Esophagus squamous epithelium (tissue), 5 donors: ENCODE data around the gene SRPRA. TPM values are rescaled to one million over a fixed set of nuclear protein-coding genes. Genes with fewer than 3 reads are reported as not detected.
"Not testable (repeated sequence)": the region's sequence is repeated elsewhere in the genome, so short reads cannot be mapped to it uniquely, and the experiment has no call there.

Source experiments
- DNase-seq: peaks from one replicate; lab custom pipeline; 2025; lab: John Stamatoyannopoulos, UW
- H3K27ac ChIP-seq, 4 donors: fragments of 200-600 bp; sonication (generic); one replicate each; pipeline ENCODE4 v1.5.1; 2016 to 2019; ENCODE audit warnings: mild to moderate bottlenecking in 1 of 4
- H3K27me3 ChIP-seq, 4 donors: fragments of 200-600 bp; sonication (generic); 1 replicate in 3 of 4; 2 replicates in 1 of 4; pipeline versions ENCODE4 v1.5.1 to v1.6.0; 2017 to 2021; ENCODE audit warnings: antibody characterized with exemption in 1 of 4
- H3K36me3 ChIP-seq, 3 donors: fragments of 200-600 bp; sonication (generic); one replicate each; pipeline ENCODE4 v1.5.1; 2016 to 2019
- H3K4me1 ChIP-seq, 3 donors: fragments of 200-600 bp; sonication (generic); one replicate each; pipeline ENCODE4 v1.5.1; 2017 to 2019
- H3K4me3 ChIP-seq, 4 donors: fragments of 200-600 bp; sonication (generic); 1 replicate in 3 of 4; 2 replicates in 1 of 4; pipeline ENCODE4 v1.5.1; 2016 to 2019; ENCODE audit warnings: mild to moderate bottlenecking in 2 of 4, moderate library complexity in 1 of 4
- H3K9me3 ChIP-seq, 3 donors: fragments of 200-600 bp; sonication (generic); one replicate each; pipeline ENCODE4 v1.5.1; 2016 to 2019
- CTCF ChIP-seq, 6 experiments: fragments of 450-650 bp in 4 of 6; fragments of 200-600 bp in 2 of 6; sonication (generic) in 2 of 6; IDR thresholded peaks; one replicate each; pipeline ENCODE4 v1.5.1; 2016 to 2019; ENCODE audit warnings: antibody characterized with exemption in 6 of 6, mild to moderate bottlenecking in 4 of 6, moderate library complexity in 4 of 6
- POLR2A ChIP-seq, 4 donors: fragments of 450-650 bp; IDR thresholded peaks; one replicate each; pipeline ENCODE4 v1.6.1; 2017; ENCODE audit warnings: antibody characterized with exemption in 4 of 4, mild to moderate bottlenecking in 4 of 4, moderate library complexity in 3 of 4
- WGBS, 2 donors: methylation state at CpG; one replicate each; pipeline ENCODE4 v1.1.5; 2018; 5-methylcytosine and 5-hydroxymethylcytosine counted together
- intact Hi-C: fragments of 100-400 bp; cut with DNase I; formaldehyde crosslinking; loops from one replicate; pipeline ENCODE4 v1.15.0; 2022
- total RNA-seq, 4 donors: library from RNA; depleted of rRNA; stranded (reverse); fragments of >200 nt; gene quantifications; one replicate each; pipeline ENCODE4 v1.1.0, GENCODE V29; 2016
- donor health status: DM: yes; HTN: yes; CAD: no.

The SRPRA gene
- total RNA-seq, 4 donors from 2014 or later: 60.2 to 82.0 (median 67.8) TPM

- Histone ChIP-seq H3K9me3 (no peaks in the 10 kb centered on the region), H3K27me3 (no peaks in the 10 kb centered on the region), H3K4me1 (peaks cover 5 to 38% (median 9%) of the 10 kb centered on the region in 3 donors), H3K36me3 (peaks cover 0 to 60% (median 0%) of the 10 kb centered on the region in 3 donors), H3K4me3 (no peak overlapping the region), H3K27ac (peak overlapping the region in 1 of 4 donors; percentile 13)
- intact Hi-C loops: loop anchor here (5.0 kb wide), 1 partner anchor 169 kb away; no protein-coding TSS in a partner anchor
- TF ChIP-seq CTCF (IDR thresholded peaks at IDR 0.05) (no peak), POLR2A (IDR thresholded peaks at IDR 0.05) (no peak)
- 73% methylated on average over 4 to 5 of the region's 8 CpGs for WGBS, 2 donors
- no peak for DNase-seq
These were observed 44.3 kb upstream of the SRPRA start for GRCh38 chr11:126312961-126313360.

DNA sequence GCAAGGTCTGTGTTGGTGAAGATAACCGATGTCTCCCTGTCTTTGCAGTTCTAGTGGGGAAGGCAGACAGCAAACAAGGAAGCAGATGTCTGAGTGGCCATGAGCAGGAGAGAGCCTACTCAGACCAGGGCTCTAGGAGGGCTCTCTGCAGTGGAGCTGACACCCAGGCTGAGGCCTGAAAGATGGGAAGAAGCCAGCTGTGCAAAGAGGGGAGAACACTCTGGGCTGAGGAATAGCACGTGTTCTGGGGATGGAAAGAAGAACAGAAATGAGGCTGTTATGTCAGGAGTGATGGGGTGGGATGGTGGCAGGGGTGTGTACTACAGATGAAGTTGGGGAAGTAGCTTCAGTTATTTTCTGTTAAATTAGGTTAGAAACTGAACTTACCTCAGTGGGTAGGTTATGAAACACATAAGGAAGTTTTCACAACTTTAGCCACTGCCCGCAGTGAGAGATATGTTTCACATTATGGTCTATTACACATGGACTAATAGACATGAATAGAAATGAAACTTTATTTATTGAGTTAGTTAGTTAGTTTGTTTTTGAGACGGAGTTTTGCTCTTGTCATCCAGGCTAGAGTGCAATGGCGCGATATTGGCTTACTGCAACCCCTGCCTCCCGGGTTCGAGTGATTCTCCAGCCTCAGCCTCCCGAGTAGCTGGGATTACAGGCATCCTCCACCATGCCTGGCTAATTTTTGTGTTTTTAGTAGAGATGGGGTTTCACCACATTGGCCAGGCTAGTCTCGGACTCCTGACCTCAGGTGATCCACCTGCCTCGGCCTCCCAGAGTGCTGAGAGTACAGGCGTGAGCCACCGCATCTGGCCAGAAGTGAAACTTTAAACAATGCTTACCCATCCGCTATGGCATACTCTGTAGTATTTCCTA is 43.0 kb upstream of the SRPRA start:
- no peaks in the 10 kb centered on the region for H3K27me3 ChIP-seq
- H3K9me3 ChIP-seq: no peaks in the 10 kb centered on the region
- TF ChIP-seq CTCF (IDR thresholded peaks at IDR 0.05) (no peak), POLR2A (IDR thresholded peaks at IDR 0.05) (no peak)
- DNase-seq: no peak
- peaks cover 0 to 34% (median 3%) of the 10 kb centered on the region in 3 donors for H3K4me1 ChIP-seq
- H3K36me3 ChIP-seq: peaks cover 0 to 71% (median 0%) of the 10 kb centered on the region in 3 donors
- H3K27ac ChIP-seq: peak overlapping the region in 1 of 4 donors; percentile 13
- intact Hi-C loops: loop anchor here (5.0 kb wide), 1 partner anchor 171 kb away; no protein-coding TSS in a partner anchor
- 82 to 92% methylated on average over 14 of the region's 14 CpGs for WGBS, 2 donors
- no peak overlapping the region for H3K4me3 ChIP-seq

- Histone ChIP-seq H3K27me3 (no peaks in the 10 kb centered on the region), H3K9me3 (no peaks in the 10 kb centered on the region), H3K27ac (no peak overlapping the region), H3K36me3 (peaks cover 0 to 75% (median 0%) of the 10 kb centered on the region in 3 donors), H3K4me3 (no peak overlapping the region), H3K4me1 (peaks cover 0 to 34% (median 3%) of the 10 kb centered on the region in 3 donors)
- TF ChIP-seq POLR2A (IDR thresholded peaks at IDR 0.05): no peak
- no peak for TF ChIP-seq CTCF (IDR thresholded peaks at IDR 0.05)
- WGBS, 2 donors: 60 to 74% methylated on average over 5 of the region's 6 CpGs
- DNase-seq: no peak
- intact Hi-C loops: loop anchor here (5.0 kb wide), 1 partner anchor 171 kb away; no protein-coding TSS in a partner anchor
These were observed 42.3 kb upstream of the SRPRA start for GRCh38 chr11:126310992-126311310.

GRCh38 chr11:126310200-126310991 is 41.7 kb upstream of the SRPRA start:
- H3K9me3 ChIP-seq: no peaks in the 10 kb centered on the region
- peaks cover 0 to 74% (median 0%) of the 10 kb centered on the region in 3 donors for H3K36me3 ChIP-seq
- no peak overlapping the region for H3K27ac ChIP-seq
- H3K4me3 ChIP-seq: no peak overlapping the region
- TF ChIP-seq POLR2A (IDR thresholded peaks at IDR 0.05): no peak
- TF ChIP-seq CTCF (IDR thresholded peaks at IDR 0.05): peak; percentile 74 to 86 (median 81)
- no peaks in the 10 kb centered on the region for H3K27me3 ChIP-seq
- intact Hi-C loops: loop anchor here (5.0 kb wide), 1 partner anchor 172 kb away; no protein-coding TSS in a partner anchor
- WGBS, 2 donors: 65 to 66% methylated on average over 12 of the region's 12 CpGs
- no peak for DNase-seq
- H3K4me1 ChIP-seq: peaks cover 0 to 34% (median 3%) of the 10 kb centered on the region in 3 donors

- not testable (repeated sequence) for H3K27ac ChIP-seq
These were observed 40.1 kb upstream of the SRPRA start for GRCh38 chr11:126308771-126309170.

More at GRCh38 chr11:126308771-126309170, 40.1 kb upstream of the SRPRA start:
- 89% methylated on average over 4 of the region's 4 CpGs for WGBS, 2 donors
- Histone ChIP-seq H3K4me1 (peaks cover 4 to 46% (median 10%) of the 10 kb centered on the region in 3 donors), H3K36me3 (peaks cover 0 to 58% (median 0%) of the 10 kb centered on the region in 3 donors)
- H3K9me3 ChIP-seq, DNase-seq, intact Hi-C loops, H3K4me3 ChIP-seq, H3K27me3 ChIP-seq: not testable (repeated sequence)
